ENCODE results near the gene NFIA. TPM values are rescaled to one million over a fixed set of nuclear protein-coding genes. Genes with fewer than 3 reads are reported as not detected.

The NFIA gene
- total and polyA plus RNA-seq, 9 of the 15 experiments (the other 6 are each of a cell fraction or from before 2014, with no cell fraction given): 5.3 to 24.9 (median 9.8) TPM

- TF ChIP-seq CHAMP1 (IDR thresholded peaks at IDR 0.05) (no peak), DMBX1 (CRISPR knock-in tag; IDR thresholded peaks at IDR 0.05; ENCODE audit: borderline replicate concordance) (no peak), CLOCK (CRISPR knock-in tag; IDR thresholded peaks at IDR 0.05; ENCODE audit: borderline replicate concordance) (no peak), FOXP1 (CRISPR knock-in tag; IDR thresholded peaks at IDR 0.05) (0 out of 2 replicates have a peak, but pooled peaks have one; percentile 36), PHB (CRISPR knock-in tag; IDR thresholded peaks at IDR 0.05) (no peak), LCOR (CRISPR knock-in tag; IDR thresholded peaks at IDR 0.05) (no peak), TCF7L2 (IDR thresholded peaks at IDR 0.05; ENCODE audit: low read depth, low read length) (no peak), CHD1 (IDR thresholded peaks at IDR 0.05; ENCODE audit: low read length) (no peak), RBBP5 (IDR thresholded peaks at IDR 0.05; ENCODE audit: borderline replicate concordance, insufficient read depth, low read length, poor library complexity, severe bottlenecking) (peak; percentile 96), IFI16 (CRISPR knock-in tag; IDR thresholded peaks at IDR 0.05) (no peak), MTA3 (IDR thresholded peaks at IDR 0.05; ENCODE audit: borderline replicate concordance) (no peak), ZNF589 (CRISPR knock-in tag; IDR thresholded peaks at IDR 0.05; ENCODE audit: low read depth) (no peak), ARHGAP35 (IDR thresholded peaks at IDR 0.05; ENCODE audit: partially characterized antibody) (no peak), MAX (CRISPR knock-in tag; IDR thresholded peaks at IDR 0.05) (peak; percentile 71), KLF13 (tag; IDR thresholded peaks at IDR 0.05; ENCODE audit: borderline replicate concordance, low read depth) (no peak), SREBF2 (CRISPR knock-in tag; IDR thresholded peaks at IDR 0.05) (no peak), RB1 (IDR thresholded peaks at IDR 0.05; ENCODE audit: low read depth) (peak; percentile 24; the same call in 1 of the 2 replicates)
- TF ChIP-seq, protein P1, sequence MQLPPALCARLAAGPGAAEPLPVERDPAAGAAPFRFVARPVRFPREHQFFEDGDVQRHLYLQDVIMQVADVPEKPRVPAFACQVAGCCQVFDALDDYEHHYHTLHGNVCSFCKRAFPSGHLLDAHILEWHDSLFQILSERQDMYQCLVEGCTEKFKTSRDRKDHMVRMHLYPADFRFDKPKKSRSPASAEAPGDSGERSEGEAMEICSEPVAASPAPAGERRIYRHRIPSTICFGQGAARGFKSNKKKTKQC (CRISPR knock-in tag; IDR thresholded peaks at IDR 0.05): peak; percentile 42; the same call in 1 of the 2 replicates
- TF ChIP-seq, protein P2, sequence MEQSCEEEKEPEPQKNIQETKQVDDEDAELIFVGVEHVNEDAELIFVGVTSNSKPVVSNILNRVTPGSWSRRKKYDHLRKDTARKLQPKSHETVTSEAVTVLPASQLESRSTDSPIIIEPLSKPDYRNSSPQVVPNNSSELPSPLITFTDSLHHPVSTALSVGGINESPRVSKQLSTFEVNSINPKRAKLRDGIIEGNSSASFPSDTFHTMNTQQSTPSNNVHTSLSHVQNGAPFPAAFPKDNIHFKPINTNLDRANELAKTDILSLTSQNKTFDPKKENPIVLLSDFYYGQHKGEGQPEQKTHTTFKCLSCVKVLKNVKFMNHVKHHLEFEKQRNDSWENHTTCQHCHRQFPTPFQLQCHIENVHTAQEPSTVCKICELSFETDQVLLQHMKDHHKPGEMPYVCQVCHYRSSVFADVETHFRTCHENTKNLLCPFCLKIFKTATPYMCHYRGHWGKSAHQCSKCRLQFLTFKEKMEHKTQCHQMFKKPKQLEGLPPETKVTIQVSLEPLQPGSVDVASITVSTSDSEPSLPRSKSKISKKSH (CRISPR knock-in tag; IDR thresholded peaks at IDR 0.05): no peak
- TF ChIP-seq, protein P3, sequence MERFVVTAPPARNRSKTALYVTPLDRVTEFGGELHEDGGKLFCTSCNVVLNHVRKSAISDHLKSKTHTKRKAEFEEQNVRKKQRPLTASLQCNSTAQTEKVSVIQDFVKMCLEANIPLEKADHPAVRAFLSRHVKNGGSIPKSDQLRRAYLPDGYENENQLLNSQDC (CRISPR knock-in tag; IDR thresholded peaks at IDR 0.05): no peak
These were observed 849 bp downstream of the NFIA start (continued) for GRCh38 chr1:61083013-61083806.
